C4-2B (cell line): ENCODE results near the gene BMPR1B.

Experiments
- H3K27ac ChIP-seq: fragments of 450-650 bp; 2 replicates; pipeline ENCODE4 v1.5.1; 2017
- CTCF ChIP-seq: fragments of 450-650 bp; conservative IDR thresholded peaks from 2 replicates; pipeline ENCODE4 v1.5.1; 2017; ENCODE audit warnings: mild to moderate bottlenecking
- ZFX ChIP-seq: fragments of 450-650 bp; IDR thresholded peaks from 2 replicates; pipeline ENCODE4 v1.6.1; 2017

The BMPR1B gene

GRCh38 chr4:95045429-95045828 lies 287.7 kb downstream of the BMPR1B start:
- no peak for TF ChIP-seq CTCF
- no peak for TF ChIP-seq ZFX
- H3K27ac ChIP-seq: no peak overlapping the region

GRCh38 chr4:95048296-95048695 lies 290.5 kb downstream of the BMPR1B start:
- TF ChIP-seq CTCF (no peak), ZFX (no peak)
- no peak overlapping the region for H3K27ac ChIP-seq

GRCh38 chr4:95049551-95050233 lies 291.9 kb downstream of the BMPR1B start:
- no peak for TF ChIP-seq ZFX
- TF ChIP-seq CTCF: no peak
- H3K27ac ChIP-seq: no peak overlapping the region

GRCh38 chr4:95050980-95051701 lies 293.4 kb downstream of the BMPR1B start:
- no peak for TF ChIP-seq CTCF
- TF ChIP-seq ZFX: no peak
- H3K27ac ChIP-seq: no peak overlapping the region

- H3K27ac ChIP-seq: no peak overlapping the region
- no peak for TF ChIP-seq ZFX
- TF ChIP-seq CTCF: no peak
Measured at GRCh38 chr4:95051702-95052020, 293.9 kb downstream of the BMPR1B start.

GRCh38 chr4:95058991-95059390 lies 301.2 kb downstream of the BMPR1B start:
- TF ChIP-seq CTCF (no peak), ZFX (no peak)

GRCh38 chr4:95059663-95060062 lies 301.9 kb downstream of the BMPR1B start:
- TF ChIP-seq ZFX (no peak), CTCF (no peak)
- no peak overlapping the region for H3K27ac ChIP-seq

More at GRCh38 chr4:95058991-95059390, 301.2 kb downstream of the BMPR1B start:
- no peak overlapping the region for H3K27ac ChIP-seq
